Body of pancreas (tissue), 4 donors: ENCODE data around the gene DIPK1A.

Experiments
- POLR2A ChIP-seq, 3 donors: fragments of 450-650 bp; IDR thresholded peaks; one replicate each; pipeline ENCODE4 v1.6.1; 2016; ENCODE audit warnings: antibody characterized with exemption in 3 of 3, mild to moderate bottlenecking in 2 of 3
- TF ChIP-seq, protein P1 (sequence below), 7 experiments: fragments of 450-650 bp in 4 of 7; fragments of 200-600 bp in 3 of 7; sonication (generic) in 3 of 7; IDR thresholded peaks; one replicate each; pipeline ENCODE4 v1.5.1; 2016 to 2019; ENCODE audit warnings: antibody characterized with exemption in 7 of 7

GRCh38 chr1:92803140-92803887 lies 157.9 kb downstream of the DIPK1A start:
- TF ChIP-seq POLR2A (IDR thresholded peaks at IDR 0.05) = no peak
- TF ChIP-seq, protein P1, sequence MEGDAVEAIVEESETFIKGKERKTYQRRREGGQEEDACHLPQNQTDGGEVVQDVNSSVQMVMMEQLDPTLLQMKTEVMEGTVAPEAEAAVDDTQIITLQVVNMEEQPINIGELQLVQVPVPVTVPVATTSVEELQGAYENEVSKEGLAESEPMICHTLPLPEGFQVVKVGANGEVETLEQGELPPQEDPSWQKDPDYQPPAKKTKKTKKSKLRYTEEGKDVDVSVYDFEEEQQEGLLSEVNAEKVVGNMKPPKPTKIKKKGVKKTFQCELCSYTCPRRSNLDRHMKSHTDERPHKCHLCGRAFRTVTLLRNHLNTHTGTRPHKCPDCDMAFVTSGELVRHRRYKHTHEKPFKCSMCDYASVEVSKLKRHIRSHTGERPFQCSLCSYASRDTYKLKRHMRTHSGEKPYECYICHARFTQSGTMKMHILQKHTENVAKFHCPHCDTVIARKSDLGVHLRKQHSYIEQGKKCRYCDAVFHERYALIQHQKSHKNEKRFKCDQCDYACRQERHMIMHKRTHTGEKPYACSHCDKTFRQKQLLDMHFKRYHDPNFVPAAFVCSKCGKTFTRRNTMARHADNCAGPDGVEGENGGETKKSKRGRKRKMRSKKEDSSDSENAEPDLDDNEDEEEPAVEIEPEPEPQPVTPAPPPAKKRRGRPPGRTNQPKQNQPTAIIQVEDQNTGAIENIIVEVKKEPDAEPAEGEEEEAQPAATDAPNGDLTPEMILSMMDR (IDR thresholded peaks at IDR 0.05) = no peak
